DOHH2 (cell line): ENCODE measurements around the gene CBY3.

ENCODE experiments used
- CTCF ChIP-seq: fragments of 200-600 bp; sonication (generic); IDR thresholded peaks from one replicate; pipeline ENCODE4 v1.5.1; 2014; ENCODE audit warnings: antibody characterized with exemption, mild to moderate bottlenecking, low read depth, low read length; ENCODE audit not compliant: poor library complexity, severe bottlenecking
- EZH2phosphoT487 ChIP-seq: fragments of 200-600 bp; sonication (generic); IDR thresholded peaks from 2 replicates; pipeline ENCODE4 v1.6.1; 2017; ENCODE audit warnings: borderline replicate concordance, mild to moderate bottlenecking, antibody characterized with exemption, low read length, moderate library complexity, mixed read lengths

DNA sequence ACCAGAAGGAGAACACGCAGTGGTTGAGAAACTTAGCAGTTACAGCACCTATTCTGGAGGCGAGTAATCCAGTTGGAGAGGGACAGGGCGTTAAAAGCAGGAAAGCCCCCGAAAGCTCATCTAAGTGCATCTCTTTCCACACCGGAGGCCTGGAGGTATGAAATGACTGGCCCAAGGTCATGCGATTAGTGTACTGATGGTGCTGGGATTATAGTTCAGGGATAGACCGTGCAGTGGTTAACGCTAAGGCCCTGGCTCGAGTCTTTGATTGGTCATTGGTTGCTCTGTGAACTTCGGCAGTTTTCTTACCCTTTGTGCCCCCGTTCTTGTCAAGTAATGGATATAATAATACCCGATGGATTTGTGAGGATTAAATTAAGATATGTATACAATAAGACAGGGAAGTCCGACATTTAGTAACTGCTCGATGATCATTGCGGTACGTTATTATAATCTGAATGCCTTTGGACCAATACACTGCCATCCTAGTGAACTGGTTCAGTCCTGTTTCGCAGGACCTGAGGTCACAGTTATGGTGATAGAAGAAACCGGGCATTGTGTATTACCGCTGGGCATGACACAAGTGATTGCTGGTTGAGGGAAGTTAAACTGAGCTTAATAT lies 18.9 kb upstream of the CBY3 start:
- TF ChIP-seq CTCF (no peak), EZH2phosphoT487 (no peak)
